ENCODE data around the gene SPPL2C.
"Not testable (repeated sequence)": the region's sequence is repeated elsewhere in the genome, so short reads cannot be mapped to it uniquely, and the experiment has no call there.

SPPL2C gene

GRCh38 chr17:45850011-45850410 lies 5.3 kb downstream of the SPPL2C start:
- no peak for DNase-seq (ENCODE audit: low spot score)

GRCh38 chr17:45850468-45850867 lies 5.8 kb downstream of the SPPL2C start:
- no peak for DNase-seq (ENCODE audit: low spot score)

- DNase-seq (ENCODE audit: low spot score): no peak
These were observed 6.3 kb downstream of the SPPL2C start for GRCh38 chr17:45851022-45851421.

- DNase-seq (ENCODE audit: low spot score): no peak
These were observed 6.8 kb downstream of the SPPL2C start for GRCh38 chr17:45851464-45851863.

GRCh38 chr17:45851873-45852272 lies 7.2 kb downstream of the SPPL2C start:
- DNase-seq (ENCODE audit: low spot score): no peak

- DNase-seq (ENCODE audit: low spot score): peak; percentile 86
These were observed 8.0 kb downstream of the SPPL2C start for GRCh38 chr17:45852535-45853297.

- no peak for DNase-seq (ENCODE audit: low spot score)
These were observed 9.5 kb downstream of the SPPL2C start for GRCh38 chr17:45854209-45854608.

GRCh38 chr17:45855691-45856336 lies 11.1 kb downstream of the SPPL2C start:
- DNase-seq (ENCODE audit: low spot score): no peak

- peak; percentile 43 for DNase-seq (ENCODE audit: low spot score)
These were observed 13.5 kb downstream of the SPPL2C start for GRCh38 chr17:45857977-45858708.

GRCh38 chr17:45861165-45861564 lies 16.5 kb downstream of the SPPL2C start:
- peak; percentile 95 for DNase-seq (ENCODE audit: low spot score)

- not testable (repeated sequence) for DNase-seq (ENCODE audit: low spot score)
These were observed 17.4 kb downstream of the SPPL2C start for GRCh38 chr17:45862127-45862526.

- DNase-seq (ENCODE audit: low spot score): no peak
These were observed 19.4 kb downstream of the SPPL2C start for GRCh38 chr17:45863857-45864654.

- DNase-seq (ENCODE audit: low spot score): no peak
These were observed 22.5 kb downstream of the SPPL2C start for GRCh38 chr17:45867171-45867570.

GRCh38 chr17:45867702-45868101 lies 23.0 kb downstream of the SPPL2C start:
- DNase-seq (ENCODE audit: low spot score): no peak

- no peak for DNase-seq (ENCODE audit: low spot score)
These were observed 23.6 kb downstream of the SPPL2C start for GRCh38 chr17:45868276-45868675.

- no peak for DNase-seq (ENCODE audit: low spot score)
These were observed 25.1 kb downstream of the SPPL2C start for GRCh38 chr17:45869676-45870341.

- DNase-seq (ENCODE audit: low spot score): no peak
These were observed 25.8 kb downstream of the SPPL2C start for GRCh38 chr17:45870342-45870974.

GRCh38 chr17:45871718-45872117 lies 27.0 kb downstream of the SPPL2C start:
- DNase-seq (ENCODE audit: low spot score): no peak

- no peak for DNase-seq (ENCODE audit: low spot score)
These were observed 29.0 kb downstream of the SPPL2C start for GRCh38 chr17:45873728-45874127.

GRCh38 chr17:45874151-45874550 lies 29.5 kb downstream of the SPPL2C start:
- DNase-seq (ENCODE audit: low spot score): no peak

- DNase-seq (ENCODE audit: low spot score): no peak
These were observed 31.9 kb downstream of the SPPL2C start for GRCh38 chr17:45876539-45876938.

All from cerebellar cortex (tissue), 1 donor.